ENCODE data around the gene USH2A.

Gene USH2A

GRCh38 chr1:215607412-215607811 is 815.8 kb downstream of the USH2A start:
- no peaks in the 10 kb centered on the region for H4K20me1 ChIP-seq (ENCODE audit: low read depth, low read length)
- no peaks in the 10 kb centered on the region for H3K79me2 ChIP-seq (ENCODE audit: insufficient read depth, low read length)
- no peaks in the 10 kb centered on the region for H3K9me3 ChIP-seq (ENCODE audit: insufficient read depth, low read length)
- no peak overlapping the region for H3K4me2 ChIP-seq (ENCODE audit: low read depth, low read length, poor library complexity, severe bottlenecking)
- H3K27ac ChIP-seq (ENCODE audit: low read depth, low read length): no peak overlapping the region
- H3K4me3 ChIP-seq (ENCODE audit: insufficient read depth, low read length, poor library complexity, severe bottlenecking): no peak overlapping the region
- H3K9me2 ChIP-seq (replicated peaks; ENCODE audit: insufficient read depth, low read length): no peaks in the 10 kb centered on the region
- H3F3A ChIP-seq (ENCODE audit: insufficient read depth): no peaks in the 10 kb centered on the region
- H3K27me3 ChIP-seq (ENCODE audit: low read length): no peaks in the 10 kb centered on the region
- no peak overlapping the region for H3K9ac ChIP-seq (ENCODE audit: low read length)
- no peak for TF ChIP-seq CTCF (IDR thresholded peaks at IDR 0.05; ENCODE audit: insufficient read depth, low read length, poor library complexity, severe bottlenecking)
- TF ChIP-seq EZH2phosphoT487 (conservative IDR thresholded peaks at IDR 0.05; ENCODE audit: low read length): no peak
- H3K36me3 ChIP-seq (ENCODE audit: low read length): no peaks in the 10 kb centered on the region
- no peak overlapping the region for H2AFZ ChIP-seq (ENCODE audit: low read depth, low read length, severe bottlenecking)

- no peak overlapping the region for H3K27ac ChIP-seq (ENCODE audit: low read depth, low read length)
- no peak overlapping the region for H3K9ac ChIP-seq (ENCODE audit: low read length)
- H3K79me2 ChIP-seq (ENCODE audit: insufficient read depth, low read length): no peaks in the 10 kb centered on the region
- H4K20me1 ChIP-seq (ENCODE audit: low read depth, low read length): no peaks in the 10 kb centered on the region
- no peak overlapping the region for H3K4me3 ChIP-seq (ENCODE audit: insufficient read depth, low read length, poor library complexity, severe bottlenecking)
- TF ChIP-seq CTCF (IDR thresholded peaks at IDR 0.05; ENCODE audit: insufficient read depth, low read length, poor library complexity, severe bottlenecking) (peak; percentile 21), EZH2phosphoT487 (conservative IDR thresholded peaks at IDR 0.05; ENCODE audit: low read length) (no peak)
- H3K4me2 ChIP-seq (ENCODE audit: low read depth, low read length, poor library complexity, severe bottlenecking): no peak overlapping the region
- no peaks in the 10 kb centered on the region for H3K9me3 ChIP-seq (ENCODE audit: insufficient read depth, low read length)
- no peaks in the 10 kb centered on the region for H3K27me3 ChIP-seq (ENCODE audit: low read length)
- H3K36me3 ChIP-seq (ENCODE audit: low read length): no peaks in the 10 kb centered on the region
- no peak overlapping the region for H2AFZ ChIP-seq (ENCODE audit: low read depth, low read length, severe bottlenecking)
- no peaks in the 10 kb centered on the region for H3F3A ChIP-seq (ENCODE audit: insufficient read depth)
- H3K9me2 ChIP-seq (replicated peaks; ENCODE audit: insufficient read depth, low read length): no peaks in the 10 kb centered on the region
These were observed 816.6 kb downstream of the USH2A start for GRCh38 chr1:215606564-215607168.

GRCh38 chr1:215606036-215606435 is 817.2 kb downstream of the USH2A start:
- no peaks in the 10 kb centered on the region for H3F3A ChIP-seq (ENCODE audit: insufficient read depth)
- no peaks in the 10 kb centered on the region for H3K27me3 ChIP-seq (ENCODE audit: low read length)
- H3K9ac ChIP-seq (ENCODE audit: low read length): no peak overlapping the region
- H4K20me1 ChIP-seq (ENCODE audit: low read depth, low read length): no peaks in the 10 kb centered on the region
- H3K9me3 ChIP-seq (ENCODE audit: insufficient read depth, low read length): no peaks in the 10 kb centered on the region
- H3K27ac ChIP-seq (ENCODE audit: low read depth, low read length): no peak overlapping the region
- no peaks in the 10 kb centered on the region for H3K79me2 ChIP-seq (ENCODE audit: insufficient read depth, low read length)
- H3K4me2 ChIP-seq (ENCODE audit: low read depth, low read length, poor library complexity, severe bottlenecking): no peak overlapping the region
- TF ChIP-seq CTCF (IDR thresholded peaks at IDR 0.05; ENCODE audit: insufficient read depth, low read length, poor library complexity, severe bottlenecking): no peak
- no peak for TF ChIP-seq EZH2phosphoT487 (conservative IDR thresholded peaks at IDR 0.05; ENCODE audit: low read length)
- no peak overlapping the region for H2AFZ ChIP-seq (ENCODE audit: low read depth, low read length, severe bottlenecking)
- no peaks in the 10 kb centered on the region for H3K36me3 ChIP-seq (ENCODE audit: low read length)
- H3K4me3 ChIP-seq (ENCODE audit: insufficient read depth, low read length, poor library complexity, severe bottlenecking): no peak overlapping the region
- no peaks in the 10 kb centered on the region for H3K9me2 ChIP-seq (replicated peaks; ENCODE audit: insufficient read depth, low read length)

Data from SU-DHL-6 (cell line).